K562 (cell line): Measurements from ENCODE around the gene RNU6-7. TPM values are rescaled to one million over a fixed set of nuclear protein-coding genes. Genes with fewer than 3 reads are reported as not detected.
A peak's percentile ranks its signal among the peaks of the same experiment; 100 is the strongest.

Source experiments
- AFF4 ChIP-seq: sonication (generic); formaldehyde crosslinking; IDR thresholded peaks from 2 replicates; pipeline ENCODE4 v1.8.0; 2023; ENCODE audit warnings: mild to moderate bottlenecking, missing genetic modification reagents
- CBFA2T2 ChIP-seq: fragments of 450-650 bp; conservative IDR thresholded peaks from 2 replicates; pipeline ENCODE4 v1.6.1; 2017; ENCODE audit warnings: mild to moderate bottlenecking
- HDAC1 ChIP-seq, 2 experiments: fragments of 450-650 bp; IDR thresholded peaks; 2 replicates each; pipeline ENCODE4 v1.6.1; 2016 to 2017; ENCODE audit warnings: inconsistent platforms in 1 of 2, mild to moderate bottlenecking in 1 of 2, moderate library complexity in 1 of 2
- MTA3 ChIP-seq: fragments of 450-650 bp; formaldehyde crosslinking; IDR thresholded peaks from 2 replicates; pipeline ENCODE4 v1.6.1; 2017; ENCODE audit warnings: mild to moderate bottlenecking, borderline replicate concordance
- RBFOX2 ChIP-seq: fragments of 200-400 bp; formaldehyde crosslinking; IDR thresholded peaks from 2 replicates; pipeline ENCODE4 v1.6.1; 2017; ENCODE audit warnings: low read depth, mild to moderate bottlenecking, low read length, moderate library complexity
- REST ChIP-seq, 2 experiments: fragments of 450-650 bp; formaldehyde crosslinking in 1 of 2; IDR thresholded peaks; 2 replicates each; pipeline versions ENCODE4 v1.4.0 to v1.6.1; 2014 to 2020; ENCODE audit warnings: mild to moderate bottlenecking in 2 of 2, borderline replicate concordance in 1 of 2, low read depth in 1 of 2
- SAP30 ChIP-seq: fragments of 200-600 bp; sonication (generic); IDR thresholded peaks from 2 replicates; pipeline ENCODE4 v1.6.1; 2012; ENCODE audit warnings: borderline replicate concordance, low read depth, mild to moderate bottlenecking, moderate library complexity, low read length, control low read depth, inconsistent platforms; ENCODE audit not compliant: insufficient read depth, poor library complexity, severe bottlenecking
- TRIM25 ChIP-seq: fragments of 450-650 bp; IDR thresholded peaks from 2 replicates; pipeline ENCODE4 v1.7.0; 2016; ENCODE audit warnings: borderline replicate concordance
- ZFX ChIP-seq: sonication (generic); formaldehyde crosslinking; IDR thresholded peaks from 2 replicates; pipeline ENCODE4 v1.8.0; 2022; ENCODE audit warnings: mild to moderate bottlenecking, missing genetic modification reagents, moderate library complexity
- polyA plus RNA-seq, 8 experiments: library from polyadenylated mRNA; depleted of rRNA in 4 of 8; stranded (reverse) in 5 of 8; unstranded in 3 of 8; fragments of >200 nt; fragmentation: Nextera tagmentation in 2 of 8; fragmentation: Illumina TruSeq in 1 of 8; extraction: Ambion mirVana in 2 of 8; extraction: Trizol in 1 of 8; gene quantifications; 2 replicates each; pipeline versions ENCODE4 v1.2.1 to v1.2.3, GENCODE V29; 2011 to 2014; ENCODE audit warnings: inconsistent platforms in 1 of 8, missing spikeins in 1 of 8
- total RNA-seq, 7 experiments: library from RNA; depleted of rRNA in 6 of 7; stranded (reverse); fragments of >200 nt in 6 of 7; fragmentation: Illumina TruSeq in 2 of 7; extraction: Trizol in 2 of 7; gene quantifications; 2 replicates each; pipeline versions ENCODE4 v1.2.1 to v1.2.3, GENCODE V29; 2011 to 2021; ENCODE audit warnings: low replicate concordance in 1 of 7

The RNU6-7 gene
- total and polyA plus RNA-seq, 9 of the 15 experiments (the other 6 are each of a cell fraction or from before 2014, with no cell fraction given): not detected

GRCh38 chr14:32201193-32201815 lies 541 bp upstream of the RNU6-7 start (continued):
- TF ChIP-seq AFF4 (0 out of 2 replicates have a peak, but pooled peaks have one; percentile 16), RBFOX2 (peak; percentile 57), REST (IDR thresholded peaks at IDR 0.05; ENCODE audit: borderline replicate concordance) (peak; percentile 94), REST (CRISPR knock-in tag; IDR thresholded peaks at IDR 0.05; ENCODE audit: low read depth) (peak; percentile 87), TRIM25 (no peak), CBFA2T2 (no peak), SAP30 (peak; percentile 80), MTA3 (0 out of 2 replicates have a peak, but pooled peaks have one; percentile 20), HDAC1 (IDR thresholded peaks at IDR 0.05) (0 out of 4 replicates have a peak, but pooled peaks of 1 of the 2 experiments have one; percentile 36), ZFX (CRISPR knock-in tag) (peak; percentile 63; the same call in 1 of the 2 replicates)
